Esophagus muscularis mucosa (tissue), 4 donors: ENCODE data around the gene DIO3.

Source experiments
- EP300 ChIP-seq: sonication (generic); formaldehyde crosslinking; IDR thresholded peaks from one replicate; pipeline ENCODE4 v1.6.1; 2017; ENCODE audit warnings: antibody characterized with exemption
- POLR2A ChIP-seq: fragments of 450-650 bp; IDR thresholded peaks from one replicate; pipeline ENCODE4 v1.6.1; 2017; ENCODE audit warnings: antibody characterized with exemption, moderate library complexity, mild to moderate bottlenecking, low read depth
- POLR2AphosphoS5 ChIP-seq, 2 donors: sonication (generic); formaldehyde crosslinking; IDR thresholded peaks; one replicate each; pipeline ENCODE4 v1.6.1; 2017; ENCODE audit warnings: antibody characterized with exemption in 2 of 2
- TF ChIP-seq, protein P1 (sequence below), 3 experiments: fragments of 200-600 bp in 2 of 3; fragments of 450-650 bp in 1 of 3; sonication (generic) in 2 of 3; IDR thresholded peaks; one replicate each; pipeline ENCODE4 v1.5.1; 2017 to 2019; ENCODE audit warnings: antibody characterized with exemption in 3 of 3, mild to moderate bottlenecking in 2 of 3, moderate library complexity in 1 of 3

- TF ChIP-seq POLR2A = no peak
- TF ChIP-seq POLR2AphosphoS5 (IDR thresholded peaks at IDR 0.05) = no peak
- TF ChIP-seq, protein P1, sequence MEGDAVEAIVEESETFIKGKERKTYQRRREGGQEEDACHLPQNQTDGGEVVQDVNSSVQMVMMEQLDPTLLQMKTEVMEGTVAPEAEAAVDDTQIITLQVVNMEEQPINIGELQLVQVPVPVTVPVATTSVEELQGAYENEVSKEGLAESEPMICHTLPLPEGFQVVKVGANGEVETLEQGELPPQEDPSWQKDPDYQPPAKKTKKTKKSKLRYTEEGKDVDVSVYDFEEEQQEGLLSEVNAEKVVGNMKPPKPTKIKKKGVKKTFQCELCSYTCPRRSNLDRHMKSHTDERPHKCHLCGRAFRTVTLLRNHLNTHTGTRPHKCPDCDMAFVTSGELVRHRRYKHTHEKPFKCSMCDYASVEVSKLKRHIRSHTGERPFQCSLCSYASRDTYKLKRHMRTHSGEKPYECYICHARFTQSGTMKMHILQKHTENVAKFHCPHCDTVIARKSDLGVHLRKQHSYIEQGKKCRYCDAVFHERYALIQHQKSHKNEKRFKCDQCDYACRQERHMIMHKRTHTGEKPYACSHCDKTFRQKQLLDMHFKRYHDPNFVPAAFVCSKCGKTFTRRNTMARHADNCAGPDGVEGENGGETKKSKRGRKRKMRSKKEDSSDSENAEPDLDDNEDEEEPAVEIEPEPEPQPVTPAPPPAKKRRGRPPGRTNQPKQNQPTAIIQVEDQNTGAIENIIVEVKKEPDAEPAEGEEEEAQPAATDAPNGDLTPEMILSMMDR (IDR thresholded peaks at IDR 0.05) = no peak
- no peak for TF ChIP-seq EP300
These were observed 36.9 kb downstream of the DIO3 start for GRCh38 chr14:101598159-101598558.
